GM12801 (cell line): Measurements from ENCODE around the gene NEK10.

Experiments
- TF ChIP-seq, protein P1 (sequence below): IDR thresholded peaks from one replicate; pipeline ENCODE4 v1.5.1; 2011; ENCODE audit warnings: control low read depth; ENCODE audit not compliant: insufficient read length; ENCODE audit errors: extremely low read depth

The NEK10 gene

GRCh38 chr3:27127879-27128278, 241.3 kb downstream of the NEK10 start:
- TF ChIP-seq, protein P1, sequence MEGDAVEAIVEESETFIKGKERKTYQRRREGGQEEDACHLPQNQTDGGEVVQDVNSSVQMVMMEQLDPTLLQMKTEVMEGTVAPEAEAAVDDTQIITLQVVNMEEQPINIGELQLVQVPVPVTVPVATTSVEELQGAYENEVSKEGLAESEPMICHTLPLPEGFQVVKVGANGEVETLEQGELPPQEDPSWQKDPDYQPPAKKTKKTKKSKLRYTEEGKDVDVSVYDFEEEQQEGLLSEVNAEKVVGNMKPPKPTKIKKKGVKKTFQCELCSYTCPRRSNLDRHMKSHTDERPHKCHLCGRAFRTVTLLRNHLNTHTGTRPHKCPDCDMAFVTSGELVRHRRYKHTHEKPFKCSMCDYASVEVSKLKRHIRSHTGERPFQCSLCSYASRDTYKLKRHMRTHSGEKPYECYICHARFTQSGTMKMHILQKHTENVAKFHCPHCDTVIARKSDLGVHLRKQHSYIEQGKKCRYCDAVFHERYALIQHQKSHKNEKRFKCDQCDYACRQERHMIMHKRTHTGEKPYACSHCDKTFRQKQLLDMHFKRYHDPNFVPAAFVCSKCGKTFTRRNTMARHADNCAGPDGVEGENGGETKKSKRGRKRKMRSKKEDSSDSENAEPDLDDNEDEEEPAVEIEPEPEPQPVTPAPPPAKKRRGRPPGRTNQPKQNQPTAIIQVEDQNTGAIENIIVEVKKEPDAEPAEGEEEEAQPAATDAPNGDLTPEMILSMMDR, result no peak

DNA sequence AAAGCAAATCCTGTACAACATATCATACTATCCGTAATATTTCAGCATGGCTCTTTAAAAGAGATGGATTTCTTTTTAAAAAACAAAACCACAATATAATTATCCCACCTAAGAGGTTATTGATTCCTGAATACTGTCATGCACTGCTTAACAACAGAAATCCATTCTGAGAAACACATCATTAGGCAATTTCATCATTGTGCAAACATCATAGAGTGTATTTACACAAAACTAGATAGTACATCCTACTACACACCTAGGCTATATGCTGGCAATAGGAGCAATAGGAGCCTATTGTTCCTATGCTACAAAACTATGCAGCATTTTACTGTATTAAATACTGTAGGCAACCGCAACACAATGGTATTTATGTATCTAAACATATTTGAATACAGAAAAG, 242.0 kb downstream of the NEK10 start:
- TF ChIP-seq, protein P1, result no peak

- TF ChIP-seq, protein P1, result no peak
Measured at GRCh38 chr3:27125821-27126501, 243.2 kb downstream of the NEK10 start.

DNA sequence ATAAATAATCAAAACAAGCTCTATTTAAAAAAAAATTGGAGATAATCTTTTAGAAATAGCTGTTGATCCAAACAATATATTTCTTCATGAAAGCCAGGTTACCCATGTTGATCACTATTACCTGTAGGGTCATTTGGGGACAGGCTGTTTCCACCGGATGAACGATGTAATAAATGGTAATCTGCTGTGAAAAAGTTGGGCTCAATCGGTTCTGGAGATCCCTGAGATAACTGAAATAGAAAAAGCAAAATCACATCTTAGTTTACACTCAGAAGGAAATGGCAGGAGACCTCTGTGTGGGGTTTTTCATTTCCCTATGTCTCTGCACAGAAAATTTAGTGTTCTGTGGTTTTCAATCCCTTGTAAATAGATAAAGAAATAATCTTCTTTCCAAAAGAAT, 249.5 kb downstream of the NEK10 start:
- TF ChIP-seq, protein P1, result no peak

- TF ChIP-seq, protein P1, result no peak
Measured at GRCh38 chr3:27115352-27115751, 253.8 kb downstream of the NEK10 start.

- TF ChIP-seq, protein P1, result no peak
Measured at GRCh38 chr3:27114684-27115083, 254.5 kb downstream of the NEK10 start.

DNA sequence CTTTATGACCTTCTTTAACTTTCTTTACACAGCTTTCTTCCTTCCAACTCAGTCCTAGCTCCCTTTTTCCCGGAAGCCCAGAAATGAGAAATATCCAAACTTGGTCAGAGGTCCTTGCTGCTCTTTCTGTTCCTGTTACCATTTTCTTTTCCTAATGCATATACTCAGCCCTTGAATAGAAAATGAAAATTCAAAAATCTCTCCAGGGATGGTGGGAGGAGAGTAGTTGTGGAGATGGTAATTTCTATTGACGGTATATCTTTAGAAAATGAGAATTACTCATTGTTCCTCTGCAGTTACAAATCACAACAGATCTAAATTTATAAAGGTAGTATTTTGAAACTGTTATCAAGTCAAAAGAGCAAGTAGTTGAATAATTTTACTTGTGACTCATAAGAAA, 255.1 kb downstream of the NEK10 start:
- TF ChIP-seq, protein P1, result no peak
